HEK293 (cell line): ENCODE results near the gene FLOT2.

Source experiments
- CTCF ChIA-PET: fragments of 350-600 bp; formaldehyde crosslinking; extraction: SDS; loops from one replicate; lab custom pipeline; 2021; ENCODE audit warnings: antibody characterized with exemption; lab: Yijun Ruan, JAX
- POLR2A ChIA-PET: fragments of 300-600 bp; formaldehyde crosslinking; extraction: SDS; loops from one replicate; lab custom pipeline; 2020; ENCODE audit warnings: antibody characterized with exemption, inconsistent platforms; lab: Yijun Ruan, JAX
- H3K27ac ChIP-seq: fragments of 200-500 bp; sonication (Bioruptor generic); 2 replicates; pipeline ENCODE4 v1.5.1; 2014; ENCODE audit warnings: low read depth, low read length, control low read depth, inconsistent platforms; ENCODE audit errors: extremely low read depth
- H3K36me3 ChIP-seq, 2 experiments: fragments of 200-500 bp in 1 of 2; sonication (Bioruptor generic) in 1 of 2; 1 replicate in 1 of 2; 2 replicates in 1 of 2; pipeline ENCODE4 v1.5.1; 2014 to 2017; ENCODE audit warnings: inconsistent platforms in 2 of 2, low read length in 2 of 2; ENCODE audit not compliant: control insufficient read depth in 2 of 2, insufficient read depth in 1 of 2
- H3K4me1 ChIP-seq: fragments of 200-500 bp; sonication (Bioruptor generic); 2 replicates; pipeline ENCODE4 v1.5.1; 2014; ENCODE audit warnings: mild to moderate bottlenecking, low read length, inconsistent platforms; ENCODE audit not compliant: control insufficient read depth, insufficient read depth
- H3K4me3 ChIP-seq: 2 replicates; pipeline ENCODE4 v1.5.1; 2011; ENCODE audit warnings: low read depth, mild to moderate bottlenecking, control low read depth, low read length, moderate library complexity
- H3K9me3 ChIP-seq: fragments of 200-500 bp; sonication (Bioruptor generic); 2 replicates; pipeline ENCODE4 v1.5.1; 2014; ENCODE audit warnings: low read depth, low read length, inconsistent platforms; ENCODE audit not compliant: control insufficient read depth, insufficient read depth
- BCL11A ChIP-seq: fragments of 450-650 bp; formaldehyde crosslinking; IDR thresholded peaks from 2 replicates; pipeline ENCODE4 v1.5.1; 2016; ENCODE audit warnings: low read depth, missing biosample characterization, missing genetic modification characterization
- FEZF1 ChIP-seq: fragments of 450-650 bp; formaldehyde crosslinking; IDR thresholded peaks from 2 replicates; pipeline ENCODE4 v1.5.1; 2016; ENCODE audit warnings: missing biosample characterization, missing genetic modification characterization
- OSR2 ChIP-seq: fragments of 450-650 bp; formaldehyde crosslinking; IDR thresholded peaks from 2 replicates; pipeline ENCODE4 v1.5.1; 2016; ENCODE audit warnings: missing biosample characterization, missing genetic modification characterization
- OVOL3 ChIP-seq: fragments of 450-650 bp; formaldehyde crosslinking; IDR thresholded peaks from 2 replicates; pipeline ENCODE4 v1.5.1; 2016; ENCODE audit warnings: missing biosample characterization, missing genetic modification characterization
- PRDM10 ChIP-seq: fragments of 450-650 bp; formaldehyde crosslinking; IDR thresholded peaks from 2 replicates; pipeline ENCODE4 v1.5.1; 2016; ENCODE audit warnings: missing biosample characterization, missing genetic modification characterization
- PRDM2 ChIP-seq: fragments of 450-650 bp; formaldehyde crosslinking; IDR thresholded peaks from 2 replicates; pipeline ENCODE4 v1.5.1; 2016; ENCODE audit warnings: missing biosample characterization, missing genetic modification characterization, borderline replicate concordance
- PRDM6 ChIP-seq: fragments of 450-650 bp; formaldehyde crosslinking; IDR thresholded peaks from 2 replicates; pipeline ENCODE4 v1.5.1; 2017; ENCODE audit warnings: missing biosample characterization, missing genetic modification characterization
- SALL2 ChIP-seq: fragments of 450-650 bp; formaldehyde crosslinking; IDR thresholded peaks from 2 replicates; pipeline ENCODE4 v1.5.0; 2017; ENCODE audit warnings: missing biosample characterization, mild to moderate bottlenecking, missing genetic modification characterization, borderline replicate concordance
- ZNF138 ChIP-seq: fragments of 450-650 bp; formaldehyde crosslinking; IDR thresholded peaks from 2 replicates; pipeline ENCODE4 v1.5.1; 2016; ENCODE audit warnings: missing biosample characterization, missing genetic modification characterization, borderline replicate concordance
- ZNF140 ChIP-seq: fragments of 450-650 bp; formaldehyde crosslinking; IDR thresholded peaks from 2 replicates; pipeline ENCODE4 v1.5.1; 2016; ENCODE audit warnings: missing biosample characterization, missing genetic modification characterization
- ZNF146 ChIP-seq: fragments of 450-650 bp; formaldehyde crosslinking; IDR thresholded peaks from 2 replicates; pipeline ENCODE4 v1.5.1; 2016; ENCODE audit warnings: missing biosample characterization, missing genetic modification characterization
- ZNF211 ChIP-seq: fragments of 450-650 bp; formaldehyde crosslinking; IDR thresholded peaks from 2 replicates; pipeline ENCODE4 v1.5.1; 2016; ENCODE audit warnings: low read depth, missing biosample characterization, missing genetic modification characterization
- ZNF280C ChIP-seq: fragments of 450-650 bp; formaldehyde crosslinking; IDR thresholded peaks from 2 replicates; pipeline ENCODE4 v1.5.1; 2016; ENCODE audit warnings: missing biosample characterization, missing genetic modification characterization
- ZNF341 ChIP-seq: fragments of 450-650 bp; formaldehyde crosslinking; IDR thresholded peaks from 2 replicates; pipeline ENCODE4; 2016; ENCODE audit warnings: low read depth, missing biosample characterization, missing genetic modification characterization
- ZNF555 ChIP-seq: fragments of 450-650 bp; formaldehyde crosslinking; conservative IDR thresholded peaks from 2 replicates; pipeline ENCODE4 v1.5.1; 2017; ENCODE audit warnings: missing biosample characterization, mild to moderate bottlenecking, missing genetic modification characterization, inconsistent platforms
- ZNF561 ChIP-seq: fragments of 450-650 bp; IDR thresholded peaks from 2 replicates; pipeline ENCODE4 v1.5.1; 2018; ENCODE audit warnings: missing biosample characterization, missing genetic modification characterization, borderline replicate concordance
- ZXDB ChIP-seq: fragments of 450-650 bp; formaldehyde crosslinking; IDR thresholded peaks from 2 replicates; pipeline ENCODE4 v1.5.1; 2016; ENCODE audit warnings: missing biosample characterization, missing genetic modification characterization

FLOT2 gene

GRCh38 chr17:28942925-28943324, 45.4 kb upstream of the FLOT2 start:
- H3K36me3 ChIP-seq, result peaks cover 38 to 48% of the 10 kb centered on the region in 2 experiments
- no peak for TF ChIP-seq OVOL3
- no peak for TF ChIP-seq FEZF1 (tag by site-specific recombination)
- TF ChIP-seq ZNF555, result no peak
- no peak for TF ChIP-seq ZNF211 (tag by site-specific recombination)
- TF ChIP-seq ZNF561 (tag by site-specific recombination), result no peak
- no peak for TF ChIP-seq SALL2 (tag by site-specific recombination)
- ChIA-PET POLR2A (no interaction called here), CTCF (interaction anchor here (1.1 to 1.3 kb wide), 4 partner anchors 10 to 216 kb away, joined by 3 to 6 read pairs (median 4); no protein-coding TSS in a partner anchor)
- H3K4me1 ChIP-seq, result peaks cover 37% of the 10 kb centered on the region
- H3K4me3 ChIP-seq, result no peak overlapping the region
- no peak overlapping the region for H3K27ac ChIP-seq
- H3K9me3 ChIP-seq, result no peaks in the 10 kb centered on the region

- POLR2A ChIA-PET, result interaction anchor here (0.6 to 2.4 kb wide), 3 partner anchors 8 to 29 kb away, joined by 3 to 10 read pairs (median 3); no protein-coding TSS in a partner anchor
- Histone ChIP-seq H3K36me3 (peaks cover 32 to 47% of the 10 kb centered on the region in 2 experiments), H3K9me3 (no peaks in the 10 kb centered on the region), H3K27ac (no peak overlapping the region), H3K4me3 (no peak overlapping the region), H3K4me1 (peaks cover 45% of the 10 kb centered on the region)
- CTCF ChIA-PET, result interaction anchor here (1.1 to 1.2 kb wide), 2 partner anchors 9 to 24 kb away, joined by 3 to 4 read pairs; no protein-coding TSS in a partner anchor
- TF ChIP-seq PRDM10 (tag by site-specific recombination), result 0 out of 2 replicates have a peak, but pooled peaks have one; percentile 1
- TF ChIP-seq ZNF140, result no peak
- TF ChIP-seq ZNF341 (tag by site-specific recombination), result no peak
- peak; percentile 49; the same call in 1 of the 2 replicates for TF ChIP-seq OSR2 (tag by site-specific recombination)
- TF ChIP-seq ZNF280C (tag by site-specific recombination), result no peak
- TF ChIP-seq PRDM2 (tag by site-specific recombination), result no peak
- no peak for TF ChIP-seq ZNF138 (tag by site-specific recombination)
- no peak for TF ChIP-seq ZNF146 (tag by site-specific recombination)
- TF ChIP-seq PRDM6 (tag by site-specific recombination), result peak; percentile 55
- TF ChIP-seq ZNF561 (tag by site-specific recombination), result 0 out of 2 replicates have a peak, but pooled peaks have one; percentile 29
- no peak for TF ChIP-seq ZXDB (tag by site-specific recombination)
- no peak for TF ChIP-seq BCL11A (tag by site-specific recombination)
Measured at GRCh38 chr17:28941251-28941650, 43.7 kb upstream of the FLOT2 start.
